MM.1S (cell line): ENCODE data around the gene ERC2.

Experiments
- DNase-seq: peaks from one replicate; pipeline ENCODE4 v3.0.0-alpha.2; 2015
- H2AFZ ChIP-seq: fragments of 300-600 bp; sonication (generic); 2 replicates; pipeline ENCODE4 v1.6.0; 2016; ENCODE audit warnings: antibody characterized with exemption, low read length
- H3F3A ChIP-seq: fragments of 300-600 bp; sonication (generic); 2 replicates; pipeline ENCODE4 v1.6.1; 2016; ENCODE audit warnings: mild to moderate bottlenecking, antibody characterized with exemption, low read length, moderate library complexity, mixed read lengths; ENCODE audit not compliant: insufficient read depth
- H3K27ac ChIP-seq: fragments of 300-600 bp; sonication (generic); 2 replicates; pipeline ENCODE4 v1.5.1; 2016; ENCODE audit warnings: mild to moderate bottlenecking, low read length
- H3K27me3 ChIP-seq: fragments of 300-600 bp; sonication (generic); replicated peaks from 2 replicates; pipeline ENCODE4 v1.6.0; 2016; ENCODE audit warnings: low read length; ENCODE audit not compliant: insufficient read depth
- H3K36me3 ChIP-seq: fragments of 300-600 bp; sonication (generic); replicated peaks from 2 replicates; pipeline ENCODE4 v1.6.1; 2016; ENCODE audit warnings: mild to moderate bottlenecking, low read length, mixed read lengths; ENCODE audit not compliant: insufficient read depth
- H3K4me1 ChIP-seq: fragments of 300-600 bp; sonication (generic); 2 replicates; pipeline ENCODE4 v1.6.1; 2016; ENCODE audit warnings: low read length, mixed read lengths
- H3K4me2 ChIP-seq: fragments of 300-600 bp; sonication (generic); 2 replicates; pipeline ENCODE4 v1.6.0; 2016; ENCODE audit warnings: low read depth, low read length
- H3K4me3 ChIP-seq: fragments of 300-600 bp; sonication (generic); 2 replicates; pipeline ENCODE4 v1.5.1; 2016; ENCODE audit warnings: low read length, mixed read lengths
- H3K79me2 ChIP-seq: fragments of 300-600 bp; sonication (generic); 2 replicates; pipeline ENCODE4 v1.6.1; 2016; ENCODE audit warnings: mixed run types, low read length, mixed read lengths
- H3K9ac ChIP-seq: fragments of 300-600 bp; sonication (generic); 2 replicates; pipeline ENCODE4 v1.6.1; 2016; ENCODE audit warnings: low read length, mixed read lengths
- H3K9me2 ChIP-seq: fragments of 300-600 bp; sonication (generic); replicated peaks from 2 replicates; pipeline ENCODE4 v1.6.1; 2016; ENCODE audit warnings: mild to moderate bottlenecking, low read length, mixed read lengths; ENCODE audit not compliant: insufficient read depth
- H3K9me3 ChIP-seq: fragments of 300-600 bp; sonication (generic); replicated peaks from 2 replicates; pipeline ENCODE4 v1.6.1; 2016; ENCODE audit warnings: mild to moderate bottlenecking, low read length, mixed read lengths; ENCODE audit not compliant: insufficient read depth
- H4K20me1 ChIP-seq: fragments of 300-600 bp; sonication (generic); 2 replicates; pipeline ENCODE4 v1.6.1; 2016; ENCODE audit warnings: mild to moderate bottlenecking, low read length, moderate library complexity, mixed read lengths; ENCODE audit not compliant: insufficient read depth
- EZH2 ChIP-seq: fragments of 300-600 bp; sonication (generic); optimal IDR thresholded peaks from 2 replicates; pipeline ENCODE3; 2017; ENCODE audit warnings: low read depth, mild to moderate bottlenecking, antibody characterized with exemption, low read length, mixed read lengths
- EZH2phosphoT487 ChIP-seq: fragments of 300-600 bp; sonication (generic); IDR thresholded peaks from 2 replicates; pipeline ENCODE4 v1.6.1; 2018; ENCODE audit warnings: antibody characterized with exemption, low read length
- TF ChIP-seq, protein P1 (sequence below): fragments of 300-600 bp; sonication (generic); IDR thresholded peaks from 2 replicates; pipeline ENCODE4 v1.5.1; 2016; ENCODE audit warnings: antibody characterized with exemption, low read length, mixed read lengths

Gene ERC2

DNA sequence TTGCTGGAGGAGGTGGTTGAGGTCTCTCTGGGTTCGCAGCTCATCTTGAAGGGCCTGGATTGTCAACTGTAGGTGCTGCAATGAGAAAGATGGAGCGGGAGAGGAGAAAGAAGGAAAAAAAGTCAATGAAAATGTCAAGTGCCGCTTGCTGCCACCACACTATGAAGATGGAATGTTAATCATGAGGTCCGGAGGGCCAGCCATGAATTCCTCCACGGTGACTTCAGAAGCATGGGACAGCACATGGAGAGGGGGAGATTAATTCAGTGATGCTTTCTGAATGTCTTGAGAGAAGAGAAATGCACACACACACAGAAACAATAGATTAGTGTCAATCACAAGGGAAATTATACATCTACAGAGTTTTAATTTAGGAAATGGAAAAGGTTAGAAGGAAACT is 171.9 kb downstream of the ERC2 start:
- Histone ChIP-seq H3F3A (no peaks in the 10 kb centered on the region), H3K9ac (no peak overlapping the region), H3K27ac (no peak overlapping the region), H3K27me3 (no peaks in the 10 kb centered on the region), H3K4me2 (no peak overlapping the region), H4K20me1 (no peaks in the 10 kb centered on the region), H3K79me2 (no peaks in the 10 kb centered on the region), H3K9me3 (no peaks in the 10 kb centered on the region), H2AFZ (no peak overlapping the region), H3K4me1 (peaks cover 7% of the 10 kb centered on the region), H3K36me3 (no peaks in the 10 kb centered on the region), H3K9me2 (no peaks in the 10 kb centered on the region), H3K4me3 (no peak overlapping the region)
- no peak for DNase-seq
- TF ChIP-seq EZH2phosphoT487, result no peak
- TF ChIP-seq, protein P1, sequence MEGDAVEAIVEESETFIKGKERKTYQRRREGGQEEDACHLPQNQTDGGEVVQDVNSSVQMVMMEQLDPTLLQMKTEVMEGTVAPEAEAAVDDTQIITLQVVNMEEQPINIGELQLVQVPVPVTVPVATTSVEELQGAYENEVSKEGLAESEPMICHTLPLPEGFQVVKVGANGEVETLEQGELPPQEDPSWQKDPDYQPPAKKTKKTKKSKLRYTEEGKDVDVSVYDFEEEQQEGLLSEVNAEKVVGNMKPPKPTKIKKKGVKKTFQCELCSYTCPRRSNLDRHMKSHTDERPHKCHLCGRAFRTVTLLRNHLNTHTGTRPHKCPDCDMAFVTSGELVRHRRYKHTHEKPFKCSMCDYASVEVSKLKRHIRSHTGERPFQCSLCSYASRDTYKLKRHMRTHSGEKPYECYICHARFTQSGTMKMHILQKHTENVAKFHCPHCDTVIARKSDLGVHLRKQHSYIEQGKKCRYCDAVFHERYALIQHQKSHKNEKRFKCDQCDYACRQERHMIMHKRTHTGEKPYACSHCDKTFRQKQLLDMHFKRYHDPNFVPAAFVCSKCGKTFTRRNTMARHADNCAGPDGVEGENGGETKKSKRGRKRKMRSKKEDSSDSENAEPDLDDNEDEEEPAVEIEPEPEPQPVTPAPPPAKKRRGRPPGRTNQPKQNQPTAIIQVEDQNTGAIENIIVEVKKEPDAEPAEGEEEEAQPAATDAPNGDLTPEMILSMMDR, result no peak
- TF ChIP-seq EZH2, result no peak

GRCh38 chr3:56295161-56295560 is 173.1 kb downstream of the ERC2 start:
- Histone ChIP-seq H4K20me1 (no peaks in the 10 kb centered on the region), H3K4me2 (no peak overlapping the region), H3K4me3 (no peak overlapping the region), H3K79me2 (no peaks in the 10 kb centered on the region), H3K9ac (no peak overlapping the region), H3K9me3 (no peaks in the 10 kb centered on the region), H2AFZ (no peak overlapping the region), H3F3A (no peaks in the 10 kb centered on the region), H3K36me3 (no peaks in the 10 kb centered on the region), H3K27ac (no peak overlapping the region), H3K27me3 (no peaks in the 10 kb centered on the region), H3K9me2 (no peaks in the 10 kb centered on the region), H3K4me1 (peaks cover 19% of the 10 kb centered on the region)
- TF ChIP-seq EZH2 (no peak), EZH2phosphoT487 (no peak)
- TF ChIP-seq, protein P1, result no peak
- no peak for DNase-seq

DNA sequence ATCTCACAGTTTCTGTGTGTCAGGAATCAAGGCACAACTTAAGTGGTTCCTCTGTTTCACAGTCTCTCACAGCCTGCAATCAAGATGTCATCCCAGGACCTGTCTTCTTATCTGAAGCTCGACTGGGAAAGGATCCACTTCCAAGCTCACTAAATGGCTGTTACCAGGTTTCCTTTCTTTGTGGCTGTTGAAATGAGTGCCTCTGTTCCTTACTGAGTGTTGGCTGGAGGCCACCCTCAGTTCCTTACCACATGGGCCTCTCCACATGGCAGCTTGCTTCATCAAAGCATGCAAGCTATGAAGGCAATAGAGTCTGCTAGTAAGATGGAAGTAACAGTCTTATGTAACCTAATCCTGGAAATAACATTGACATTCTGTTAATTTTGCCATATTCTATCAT is 174.0 kb downstream of the ERC2 start:
- no peak overlapping the region for H3K27ac ChIP-seq
- TF ChIP-seq, protein P1, result no peak
- TF ChIP-seq EZH2 (no peak), EZH2phosphoT487 (no peak)
- no peaks in the 10 kb centered on the region for H3K27me3 ChIP-seq
- H3K9ac ChIP-seq, result no peak overlapping the region
- H3K4me1 ChIP-seq, result peaks cover 28% of the 10 kb centered on the region
- H3K4me2 ChIP-seq, result no peak overlapping the region
- no peaks in the 10 kb centered on the region for H3K9me2 ChIP-seq
- no peak overlapping the region for H3K4me3 ChIP-seq
- H3F3A ChIP-seq, result no peaks in the 10 kb centered on the region
- no peak overlapping the region for H2AFZ ChIP-seq
- no peaks in the 10 kb centered on the region for H3K36me3 ChIP-seq
- no peaks in the 10 kb centered on the region for H3K9me3 ChIP-seq
- no peak for DNase-seq
- H4K20me1 ChIP-seq, result no peaks in the 10 kb centered on the region
- H3K79me2 ChIP-seq, result no peaks in the 10 kb centered on the region

GRCh38 chr3:56291953-56292352 is 176.3 kb downstream of the ERC2 start:
- TF ChIP-seq EZH2 (no peak), EZH2phosphoT487 (no peak)
- TF ChIP-seq, protein P1, result no peak

More at GRCh38 chr3:56291953-56292352, 176.3 kb downstream of the ERC2 start:
- Histone ChIP-seq H3K27ac (no peak overlapping the region), H3K27me3 (no peaks in the 10 kb centered on the region), H3F3A (no peaks in the 10 kb centered on the region), H3K9me2 (no peaks in the 10 kb centered on the region), H3K9me3 (no peaks in the 10 kb centered on the region), H3K4me2 (no peak overlapping the region), H3K4me3 (no peak overlapping the region), H3K36me3 (no peaks in the 10 kb centered on the region), H3K9ac (no peak overlapping the region), H4K20me1 (no peaks in the 10 kb centered on the region), H3K4me1 (peaks cover 34% of the 10 kb centered on the region), H3K79me2 (no peaks in the 10 kb centered on the region), H2AFZ (no peak overlapping the region)
- no peak for DNase-seq
